Measurements from ENCODE around the gene KLHL36.

GRCh38 chr16:84606081-84606875, 42.0 kb upstream of the KLHL36 start:
- TF ChIP-seq CTCF (IDR thresholded peaks at IDR 0.05), result no peak
- TF ChIP-seq REST (IDR thresholded peaks at IDR 0.05; ENCODE audit: insufficient read depth in 1 of 2, low read depth in 2 of 2, low read length in 1 of 2), result no peak
- no peak for TF ChIP-seq POLR2AphosphoS5 (IDR thresholded peaks at IDR 0.05; ENCODE audit: low read depth, low read length)
- TF ChIP-seq TCF7L2 (IDR thresholded peaks at IDR 0.05; ENCODE audit: low read depth, low read length), result no peak
